GM20000 (cell line): ENCODE data around the gene SLC30A2.

Experiments
- DNase-seq: peaks from one replicate; pipeline ENCODE4 v3.0.0; 2012; ENCODE audit warnings: low spot score
- TF ChIP-seq, protein P1 (sequence below): IDR thresholded peaks from 2 replicates; pipeline ENCODE4 v1.5.1; 2012; ENCODE audit warnings: mild to moderate bottlenecking, control low read depth; ENCODE audit errors: extremely low read depth, missing control alignments

SLC30A2 gene

DNA sequence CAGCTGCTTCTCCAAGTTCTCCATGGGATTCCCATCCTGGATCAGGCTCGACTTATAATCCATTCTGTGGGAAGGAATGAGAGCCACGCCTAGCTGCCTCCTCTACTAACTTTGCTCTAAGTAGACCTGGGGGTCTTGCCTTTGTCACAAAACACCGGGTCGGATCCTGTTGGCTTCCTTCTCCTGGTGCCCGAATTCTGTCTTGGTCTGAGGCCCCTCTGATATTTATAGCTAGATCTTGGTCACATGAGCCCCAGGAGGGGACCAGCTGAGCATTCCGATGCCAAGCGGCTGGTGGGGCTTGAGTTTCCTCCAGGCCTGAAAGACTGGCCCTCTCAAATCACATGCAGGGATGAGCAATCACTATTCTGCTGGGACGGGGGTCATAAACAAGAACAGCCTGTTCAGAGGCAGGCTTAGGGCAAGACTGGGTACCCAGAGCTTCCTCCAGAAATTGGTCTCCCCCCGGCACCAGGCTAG is 21.6 kb upstream of the SLC30A2 start, which contains the start of gene TRIM63:
TRIM63 (minus strand) TSS at position 199 of the 480 bp plus-strand sequence; CDS start at position 63, 136 bp downstream.
- DNase-seq: no peak
- TF ChIP-seq, protein P1, sequence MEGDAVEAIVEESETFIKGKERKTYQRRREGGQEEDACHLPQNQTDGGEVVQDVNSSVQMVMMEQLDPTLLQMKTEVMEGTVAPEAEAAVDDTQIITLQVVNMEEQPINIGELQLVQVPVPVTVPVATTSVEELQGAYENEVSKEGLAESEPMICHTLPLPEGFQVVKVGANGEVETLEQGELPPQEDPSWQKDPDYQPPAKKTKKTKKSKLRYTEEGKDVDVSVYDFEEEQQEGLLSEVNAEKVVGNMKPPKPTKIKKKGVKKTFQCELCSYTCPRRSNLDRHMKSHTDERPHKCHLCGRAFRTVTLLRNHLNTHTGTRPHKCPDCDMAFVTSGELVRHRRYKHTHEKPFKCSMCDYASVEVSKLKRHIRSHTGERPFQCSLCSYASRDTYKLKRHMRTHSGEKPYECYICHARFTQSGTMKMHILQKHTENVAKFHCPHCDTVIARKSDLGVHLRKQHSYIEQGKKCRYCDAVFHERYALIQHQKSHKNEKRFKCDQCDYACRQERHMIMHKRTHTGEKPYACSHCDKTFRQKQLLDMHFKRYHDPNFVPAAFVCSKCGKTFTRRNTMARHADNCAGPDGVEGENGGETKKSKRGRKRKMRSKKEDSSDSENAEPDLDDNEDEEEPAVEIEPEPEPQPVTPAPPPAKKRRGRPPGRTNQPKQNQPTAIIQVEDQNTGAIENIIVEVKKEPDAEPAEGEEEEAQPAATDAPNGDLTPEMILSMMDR: no peak

DNA sequence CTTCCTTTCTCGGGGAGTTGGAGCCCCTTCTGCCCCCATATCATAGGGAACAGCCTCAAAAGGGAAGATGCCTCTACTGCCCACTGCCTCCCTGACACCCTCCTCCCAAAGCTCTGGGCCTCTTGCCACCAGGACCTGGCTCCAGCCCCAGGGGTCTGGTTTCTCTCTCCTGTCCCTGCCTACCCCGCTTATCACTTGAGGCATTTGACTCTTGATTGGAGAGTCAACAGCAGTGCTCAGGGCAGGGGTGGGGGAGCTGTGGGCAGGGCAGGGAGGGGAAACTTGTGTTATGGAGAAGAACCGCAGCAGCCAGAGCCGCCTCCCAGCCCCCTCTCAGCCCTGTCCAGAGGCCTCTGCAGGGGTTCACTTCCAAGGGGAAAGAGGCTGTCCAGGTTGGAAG is 20.9 kb upstream of the SLC30A2 start:
- DNase-seq: no peak
- TF ChIP-seq, protein P1: no peak

DNA sequence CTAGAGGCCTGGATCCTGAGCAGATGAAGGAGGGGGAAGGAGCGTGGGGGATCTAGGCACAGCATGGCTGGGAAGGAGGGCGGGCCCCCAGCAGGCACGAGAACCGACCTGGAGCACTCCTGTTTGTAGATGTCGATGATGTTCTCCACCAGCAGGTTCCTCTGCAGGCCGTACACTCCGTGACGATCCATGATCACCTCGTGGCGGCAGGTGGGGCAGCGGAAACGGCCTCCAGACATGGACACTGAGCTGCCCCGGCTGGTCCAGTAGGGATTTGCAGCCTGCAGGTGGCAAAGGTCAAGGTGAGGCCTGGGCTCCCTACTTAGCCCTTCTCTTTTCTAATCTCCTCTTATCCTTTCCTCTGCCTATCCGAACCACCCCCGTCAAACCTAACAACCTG is 20.2 kb upstream of the SLC30A2 start:
- no peak for DNase-seq
- TF ChIP-seq, protein P1: no peak

GRCh38 chr1:26064553-26064952 is 18.6 kb upstream of the SLC30A2 start:
- DNase-seq: no peak
- TF ChIP-seq, protein P1: no peak

GRCh38 chr1:26060832-26061574 is 15.1 kb upstream of the SLC30A2 start:
- no peak for DNase-seq

DNA sequence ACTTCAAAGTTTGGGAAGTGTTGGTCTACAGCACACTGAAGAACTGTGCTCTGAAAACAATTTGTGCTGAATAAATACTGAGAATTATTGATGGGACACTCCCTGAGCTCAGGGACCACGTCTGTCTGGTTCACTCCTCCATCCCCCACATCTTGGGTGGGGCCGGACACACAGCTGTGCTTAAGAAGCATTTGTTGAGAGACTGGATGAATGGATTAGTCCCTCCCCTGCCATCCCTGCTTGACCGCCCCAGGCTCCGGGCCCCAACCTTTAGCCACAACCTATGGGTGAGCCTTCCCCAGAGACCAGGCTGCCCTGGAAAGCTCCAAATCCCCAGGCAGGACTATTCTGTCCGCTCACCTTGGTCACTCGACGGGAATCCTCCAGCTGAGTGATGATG is 14.0 kb upstream of the SLC30A2 start:
- TF ChIP-seq, protein P1: no peak
- DNase-seq: no peak

More at GRCh38 chr1:26060832-26061574, 15.1 kb upstream of the SLC30A2 start:
- TF ChIP-seq, protein P1: no peak

DNA sequence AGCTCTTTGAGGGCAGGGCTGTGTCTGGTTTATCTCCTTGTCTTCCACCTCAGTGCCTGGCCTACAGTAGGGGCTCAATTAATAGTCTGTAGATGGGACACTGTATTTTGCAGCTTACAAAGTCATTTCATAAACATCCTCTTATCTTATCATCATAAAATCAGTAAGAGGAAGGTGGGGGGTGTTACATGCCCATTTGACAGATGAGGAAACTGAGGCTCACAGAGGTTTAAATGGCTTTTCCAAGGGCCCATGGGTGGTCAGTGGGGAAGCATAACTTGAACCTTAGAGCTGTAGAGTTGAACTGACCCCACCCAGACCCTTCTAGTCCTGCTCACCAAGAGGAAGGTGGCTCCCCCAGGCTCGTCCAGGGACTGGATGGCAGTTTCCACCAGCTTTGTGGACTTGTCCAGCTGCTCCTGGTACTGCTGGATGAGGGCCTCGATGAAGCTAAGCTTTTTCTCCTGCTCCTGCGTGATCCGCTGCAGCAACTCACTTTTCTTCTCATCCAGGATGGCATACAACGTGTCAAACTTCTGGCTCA is 12.2 kb upstream of the SLC30A2 start:
- DNase-seq: no peak
- TF ChIP-seq, protein P1: no peak
